Measurements from ENCODE around the gene EVC2. TPM values are rescaled to one million over a fixed set of nuclear protein-coding genes. Genes with fewer than 3 reads are reported as not detected.
A peak's percentile ranks its signal among the peaks of the same experiment; 100 is the strongest.

Gene EVC2
- polyA plus RNA-seq, 3 donors, result 0.04 to 0.12 (median 0.08) TPM

DNA sequence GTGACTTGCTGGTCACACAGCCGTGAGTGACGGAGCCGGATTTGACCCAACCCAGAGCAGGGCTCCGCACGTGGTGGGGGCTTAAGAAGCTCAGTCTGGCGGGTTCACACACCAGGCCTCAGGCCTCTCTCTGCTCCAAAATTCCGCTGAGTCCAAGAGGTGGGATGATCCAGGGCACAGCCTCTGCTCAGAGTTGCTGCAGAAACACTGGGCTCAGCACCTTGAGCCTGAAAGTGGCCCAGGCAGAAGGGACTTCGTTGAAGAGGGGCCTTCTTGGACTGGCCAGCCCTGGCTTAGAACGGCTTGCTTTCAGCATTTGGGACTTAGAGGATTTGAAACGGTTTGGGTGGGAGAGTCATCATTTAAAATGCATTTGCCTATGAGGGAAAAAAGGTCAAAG lies 23.8 kb upstream of the EVC2 start:
- H3K4me2 ChIP-seq (replicated peaks; ENCODE audit: extremely low read depth, low read length, poor library complexity, severe bottlenecking), result no peak overlapping the region
- no peaks in the 10 kb centered on the region for H3K27me3 Mint-ChIP-seq (ENCODE audit: low read depth in 3 of 3)
- no peak overlapping the region for H3K9ac ChIP-seq (ENCODE audit: insufficient read depth, low read length, poor library complexity, severe bottlenecking)
- peak; percentile 11 to 63 (median 44) for DNase-seq
- H3K36me3 ChIP-seq (replicated peaks in 1 of 2; ENCODE audit: control insufficient read depth in 1 of 2, insufficient read depth in 2 of 2, low read length in 2 of 2), result no peaks in the 10 kb centered on the region
- peaks cover 23 to 24% of the 10 kb centered on the region in 2 donors for H3K4me1 ChIP-seq (ENCODE audit: control insufficient read depth in 1 of 2, insufficient read depth in 2 of 2, low read length in 2 of 2)
- H3K27ac ChIP-seq (ENCODE audit: low read depth in 1 of 2, low read length in 2 of 2), result peak overlapping the region in 1 of 2 donors; percentile 57
- no peaks in the 10 kb centered on the region for H3K9me3 Mint-ChIP-seq
- no peaks in the 10 kb centered on the region for H3K9me3 ChIP-seq (replicated peaks in 1 of 2; ENCODE audit: control insufficient read depth in 1 of 2, insufficient read depth in 1 of 2, low read length in 2 of 2)
- no peaks in the 10 kb centered on the region for H3K27me3 ChIP-seq (ENCODE audit: control insufficient read depth in 2 of 2, insufficient read depth in 2 of 2, low read length in 2 of 2)
- H3K4me1 Mint-ChIP-seq, result peaks cover 23% of the 10 kb centered on the region
- H3K27ac Mint-ChIP-seq, result peak overlapping the region in 5 of 7 donors; percentile 76 to 90 (median 81)
- no peaks in the 10 kb centered on the region for H3K79me2 ChIP-seq (ENCODE audit: insufficient read depth, low read length)
- WGBS (ENCODE audit: insufficient coverage), result 72% methylated on average over 10 of the region's 10 CpGs
- H3K4me3 ChIP-seq (replicated peaks in 1 of 3; ENCODE audit: low read depth in 2 of 3, low read length in 3 of 3), result no peak overlapping the region
- intact Hi-C loops (cut with micrococcal nuclease), result no loop called here
- TF ChIP-seq, protein P1, sequence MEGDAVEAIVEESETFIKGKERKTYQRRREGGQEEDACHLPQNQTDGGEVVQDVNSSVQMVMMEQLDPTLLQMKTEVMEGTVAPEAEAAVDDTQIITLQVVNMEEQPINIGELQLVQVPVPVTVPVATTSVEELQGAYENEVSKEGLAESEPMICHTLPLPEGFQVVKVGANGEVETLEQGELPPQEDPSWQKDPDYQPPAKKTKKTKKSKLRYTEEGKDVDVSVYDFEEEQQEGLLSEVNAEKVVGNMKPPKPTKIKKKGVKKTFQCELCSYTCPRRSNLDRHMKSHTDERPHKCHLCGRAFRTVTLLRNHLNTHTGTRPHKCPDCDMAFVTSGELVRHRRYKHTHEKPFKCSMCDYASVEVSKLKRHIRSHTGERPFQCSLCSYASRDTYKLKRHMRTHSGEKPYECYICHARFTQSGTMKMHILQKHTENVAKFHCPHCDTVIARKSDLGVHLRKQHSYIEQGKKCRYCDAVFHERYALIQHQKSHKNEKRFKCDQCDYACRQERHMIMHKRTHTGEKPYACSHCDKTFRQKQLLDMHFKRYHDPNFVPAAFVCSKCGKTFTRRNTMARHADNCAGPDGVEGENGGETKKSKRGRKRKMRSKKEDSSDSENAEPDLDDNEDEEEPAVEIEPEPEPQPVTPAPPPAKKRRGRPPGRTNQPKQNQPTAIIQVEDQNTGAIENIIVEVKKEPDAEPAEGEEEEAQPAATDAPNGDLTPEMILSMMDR (IDR thresholded peaks at IDR 0.05), result no peak
- H3K36me3 Mint-ChIP-seq, result no peaks in the 10 kb centered on the region
- no peaks in the 10 kb centered on the region for H4K20me1 ChIP-seq (ENCODE audit: insufficient read depth, low read length)
- H2AFZ ChIP-seq (ENCODE audit: insufficient read depth, low read depth, low read length, poor library complexity, severe bottlenecking), result peak overlapping the region; percentile 36
- H3K4me3 Mint-ChIP-seq, result peak overlapping the region in 1 of 2 donors; percentile 59

DNA sequence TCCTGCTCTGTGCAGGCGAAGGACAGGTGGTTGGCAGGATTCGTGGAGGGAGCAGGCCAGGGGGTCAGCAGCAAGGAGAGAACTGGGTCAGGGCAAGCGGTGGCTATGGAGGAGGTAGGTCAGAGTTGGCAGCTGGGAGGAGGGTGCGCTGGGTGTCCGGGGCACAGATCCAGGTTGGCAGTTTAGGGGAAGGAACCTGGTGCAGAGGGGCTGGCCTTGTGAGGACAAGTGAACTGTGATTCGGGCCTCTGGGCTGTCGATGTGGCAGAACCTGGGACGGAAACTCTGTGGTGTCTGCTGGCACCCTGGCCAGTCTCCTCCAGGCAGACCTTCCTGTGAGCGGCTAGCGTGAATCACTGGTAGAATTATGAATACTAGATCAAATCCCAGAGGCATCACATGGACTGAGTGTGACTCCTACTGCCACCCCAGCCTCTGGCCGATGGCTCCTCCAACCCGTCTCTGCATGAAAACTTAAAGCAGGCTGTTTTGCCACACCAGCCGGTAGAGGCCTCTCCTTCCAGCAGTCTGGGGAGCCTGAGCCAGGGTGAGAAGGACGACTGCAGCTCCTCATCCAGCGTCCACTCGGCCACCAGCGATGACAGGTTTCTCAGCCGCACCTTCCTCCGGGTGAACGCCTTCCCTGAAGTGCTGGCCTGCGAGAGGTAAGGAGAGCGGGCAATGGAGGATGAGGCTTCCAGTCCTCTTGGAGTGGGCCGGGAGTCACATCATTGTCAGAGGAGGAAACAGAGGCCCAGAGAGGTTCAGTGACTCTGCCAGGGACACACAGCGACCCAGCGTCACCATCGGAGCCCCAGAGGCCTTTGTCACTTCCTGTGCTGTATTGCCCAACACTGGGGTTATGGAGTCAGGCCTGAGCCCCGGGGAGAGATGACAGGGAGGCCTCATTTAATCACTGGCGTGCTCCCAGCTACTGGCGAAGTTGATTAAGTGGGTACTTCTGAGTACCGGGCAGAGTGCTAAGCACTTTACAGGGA lies 22.9 kb upstream of the EVC2 start:
- intact Hi-C loops (cut with micrococcal nuclease), result no loop called here
- H3K36me3 ChIP-seq (replicated peaks in 1 of 2; ENCODE audit: control insufficient read depth in 1 of 2, insufficient read depth in 2 of 2, low read length in 2 of 2), result no peaks in the 10 kb centered on the region
- peak; percentile 39 to 78 (median 43) for DNase-seq
- 75% methylated on average over 30 of the region's 30 CpGs for WGBS (ENCODE audit: insufficient coverage)
- no peaks in the 10 kb centered on the region for H3K27me3 ChIP-seq (ENCODE audit: control insufficient read depth in 2 of 2, insufficient read depth in 2 of 2, low read length in 2 of 2)
- peaks cover 23% of the 10 kb centered on the region for H3K4me1 Mint-ChIP-seq
- peak overlapping the region in 1 of 2 donors; percentile 59 for H3K4me3 Mint-ChIP-seq
- H3K4me2 ChIP-seq (replicated peaks; ENCODE audit: extremely low read depth, low read length, poor library complexity, severe bottlenecking), result no peak overlapping the region
- no peaks in the 10 kb centered on the region for H3K27me3 Mint-ChIP-seq (ENCODE audit: low read depth in 3 of 3)
- H4K20me1 ChIP-seq (ENCODE audit: insufficient read depth, low read length), result no peaks in the 10 kb centered on the region
- H3K9ac ChIP-seq (ENCODE audit: insufficient read depth, low read length, poor library complexity, severe bottlenecking), result no peak overlapping the region
- H3K9me3 Mint-ChIP-seq, result peaks cover 0 to 3% (median 0%) of the 10 kb centered on the region in 7 donors
- H3K79me2 ChIP-seq (ENCODE audit: insufficient read depth, low read length), result no peaks in the 10 kb centered on the region
- H3K36me3 Mint-ChIP-seq, result no peaks in the 10 kb centered on the region
- H3K27ac ChIP-seq (ENCODE audit: low read depth in 1 of 2, low read length in 2 of 2), result peak overlapping the region in 1 of 2 donors; percentile 57
- H3K4me1 ChIP-seq (ENCODE audit: control insufficient read depth in 1 of 2, insufficient read depth in 2 of 2, low read length in 2 of 2), result peaks cover 23 to 24% of the 10 kb centered on the region in 2 donors
- peak overlapping the region; percentile 36 for H2AFZ ChIP-seq (ENCODE audit: insufficient read depth, low read depth, low read length, poor library complexity, severe bottlenecking)
- no peaks in the 10 kb centered on the region for H3K9me3 ChIP-seq (replicated peaks in 1 of 2; ENCODE audit: control insufficient read depth in 1 of 2, insufficient read depth in 1 of 2, low read length in 2 of 2)
- no peak overlapping the region for H3K4me3 ChIP-seq (replicated peaks in 1 of 3; ENCODE audit: low read depth in 2 of 3, low read length in 3 of 3)
- H3K27ac Mint-ChIP-seq, result peak overlapping the region; percentile 37 to 90 (median 76)
- TF ChIP-seq, protein P1 (IDR thresholded peaks at IDR 0.05), result no peak
